Measurements from ENCODE around the gene GAREM2. TPM values are rescaled to one million over a fixed set of nuclear protein-coding genes. Genes with fewer than 3 reads are reported as not detected.

The GAREM2 gene
- total RNA-seq, 1 donor from 2014 or later: 4.2 TPM

GRCh38 chr2:26178746-26179436, 6.0 kb downstream of the GAREM2 start:
- no peak for TF ChIP-seq CTCF (IDR thresholded peaks at IDR 0.05; ENCODE audit: insufficient read depth, low read depth, low read length)
- TF ChIP-seq EZH2 (IDR thresholded peaks at IDR 0.05; ENCODE audit: insufficient read depth, low read length): no peak
- Histone ChIP-seq H3K4me1 (ENCODE audit: insufficient read depth, low read length) (peaks cover 4% of the 10 kb centered on the region), H2AFZ (ENCODE audit: low read depth, low read length) (peak overlapping the region; percentile 58), H3K9me3 (ENCODE audit: insufficient read depth, low read depth, low read length) (no peaks in the 10 kb centered on the region), H4K20me1 (ENCODE audit: insufficient read depth, low read length) (no peaks in the 10 kb centered on the region), H3K4me2 (ENCODE audit: low read length) (peak overlapping the region; percentile 84), H3K4me3 (ENCODE audit: insufficient read depth, low read depth, low read length) (peak overlapping the region; percentile 46), H3K9ac (ENCODE audit: low read length) (peak overlapping the region; percentile 27), H3K27me3 (ENCODE audit: insufficient read depth, low read length) (peaks cover 8% of the 10 kb centered on the region), H3K79me2 (ENCODE audit: insufficient read depth, low read length) (no peaks in the 10 kb centered on the region), H3K27ac (ENCODE audit: low read depth, low read length) (no peak overlapping the region), H3K36me3 (ENCODE audit: insufficient read depth, low read length) (no peaks in the 10 kb centered on the region)
- Mint-ChIP-seq H3K4me1 (ENCODE audit: low read depth, unreplicated experiment) (peaks cover 6% of the 10 kb centered on the region), H3K9me3 (ENCODE audit: unreplicated experiment) (peaks cover 3% of the 10 kb centered on the region), H3K36me3 (ENCODE audit: low read depth, unreplicated experiment) (no peaks in the 10 kb centered on the region), H3K4me3 (ENCODE audit: unreplicated experiment) (peak overlapping the region; percentile 40), H3K27me3 (ENCODE audit: low read depth, unreplicated experiment) (peaks cover 56% of the 10 kb centered on the region), H3K27ac (ENCODE audit: unreplicated experiment) (no peak overlapping the region)
- DNase-seq (ENCODE audit: low read depth) (no peak), FAIRE-seq (no peak)

- H3K4me2 ChIP-seq (ENCODE audit: low read length): peak overlapping the region; percentile 84
- Mint-ChIP-seq H3K36me3 (ENCODE audit: low read depth, unreplicated experiment) (no peaks in the 10 kb centered on the region), H3K27ac (ENCODE audit: unreplicated experiment) (no peak overlapping the region), H3K9me3 (ENCODE audit: unreplicated experiment) (peaks cover under 1% of the 10 kb centered on the region), H3K4me1 (ENCODE audit: low read depth, unreplicated experiment) (peaks cover 6% of the 10 kb centered on the region), H3K4me3 (ENCODE audit: unreplicated experiment) (no peak overlapping the region), H3K27me3 (ENCODE audit: low read depth, unreplicated experiment) (peaks cover 54% of the 10 kb centered on the region)
- H3K79me2 ChIP-seq (ENCODE audit: insufficient read depth, low read length): no peaks in the 10 kb centered on the region
- peak overlapping the region; percentile 58 for H2AFZ ChIP-seq (ENCODE audit: low read depth, low read length)
- peaks cover 4% of the 10 kb centered on the region for H3K4me1 ChIP-seq (ENCODE audit: insufficient read depth, low read length)
- no peaks in the 10 kb centered on the region for H3K36me3 ChIP-seq (ENCODE audit: insufficient read depth, low read length)
- H3K9ac ChIP-seq (ENCODE audit: low read length): peak overlapping the region; percentile 27
- no peak overlapping the region for H3K27ac ChIP-seq (ENCODE audit: low read depth, low read length)
- no peak for DNase-seq (ENCODE audit: low read depth)
- no peaks in the 10 kb centered on the region for H3K9me3 ChIP-seq (ENCODE audit: insufficient read depth, low read depth, low read length)
- peaks cover 3% of the 10 kb centered on the region for H3K27me3 ChIP-seq (ENCODE audit: insufficient read depth, low read length)
- TF ChIP-seq EZH2 (IDR thresholded peaks at IDR 0.05; ENCODE audit: insufficient read depth, low read length) (no peak), CTCF (IDR thresholded peaks at IDR 0.05; ENCODE audit: insufficient read depth, low read depth, low read length) (no peak)
- no peak for FAIRE-seq
- H3K4me3 ChIP-seq (ENCODE audit: insufficient read depth, low read depth, low read length): peak overlapping the region; percentile 46
- no peaks in the 10 kb centered on the region for H4K20me1 ChIP-seq (ENCODE audit: insufficient read depth, low read length)
These were observed 6.6 kb downstream of the GAREM2 start for GRCh38 chr2:26179446-26179913.

- no peak for FAIRE-seq
- Histone ChIP-seq H3K4me3 (ENCODE audit: insufficient read depth, low read depth, low read length) (no peak overlapping the region), H3K36me3 (ENCODE audit: insufficient read depth, low read length) (no peaks in the 10 kb centered on the region), H3K4me1 (ENCODE audit: insufficient read depth, low read length) (peaks cover 4% of the 10 kb centered on the region), H2AFZ (ENCODE audit: low read depth, low read length) (no peak overlapping the region), H3K4me2 (ENCODE audit: low read length) (no peak overlapping the region), H4K20me1 (ENCODE audit: insufficient read depth, low read length) (no peaks in the 10 kb centered on the region), H3K9me3 (ENCODE audit: insufficient read depth, low read depth, low read length) (no peaks in the 10 kb centered on the region), H3K79me2 (ENCODE audit: insufficient read depth, low read length) (no peaks in the 10 kb centered on the region), H3K9ac (ENCODE audit: low read length) (no peak overlapping the region), H3K27me3 (ENCODE audit: insufficient read depth, low read length) (no peaks in the 10 kb centered on the region), H3K27ac (ENCODE audit: low read depth, low read length) (no peak overlapping the region)
- Mint-ChIP-seq H3K27ac (ENCODE audit: unreplicated experiment) (no peak overlapping the region), H3K4me3 (ENCODE audit: unreplicated experiment) (no peak overlapping the region), H3K9me3 (ENCODE audit: unreplicated experiment) (no peaks in the 10 kb centered on the region), H3K27me3 (ENCODE audit: low read depth, unreplicated experiment) (peaks cover 41% of the 10 kb centered on the region), H3K4me1 (ENCODE audit: low read depth, unreplicated experiment) (peaks cover 4% of the 10 kb centered on the region), H3K36me3 (ENCODE audit: low read depth, unreplicated experiment) (no peaks in the 10 kb centered on the region)
- no peak for DNase-seq (ENCODE audit: low read depth)
- TF ChIP-seq EZH2 (IDR thresholded peaks at IDR 0.05; ENCODE audit: insufficient read depth, low read length): no peak
These were observed 9.6 kb downstream of the GAREM2 start for GRCh38 chr2:26182441-26182840.
